Neural cell (in vitro differentiated cells): ENCODE results near the gene CHL1.
A peak's percentile ranks its signal among the peaks of the same experiment; 100 is the strongest.

Experiments
- CTCF ChIP-seq: fragments of 450-650 bp; IDR thresholded peaks from 2 replicates; pipeline ENCODE4 v1.5.1; 2014; ENCODE audit warnings: antibody characterized with exemption, mild to moderate bottlenecking, moderate library complexity; ENCODE audit not compliant: poor library complexity, severe bottlenecking
- REST ChIP-seq: IDR thresholded peaks from 2 replicates; pipeline ENCODE4 v1.6.1; 2012; ENCODE audit warnings: borderline replicate concordance
- SMC3 ChIP-seq: fragments of 450-650 bp; conservative IDR thresholded peaks from 2 replicates; pipeline ENCODE4 v1.6.1; 2014; ENCODE audit warnings: antibody characterized with exemption, mild to moderate bottlenecking, moderate library complexity; ENCODE audit not compliant: poor library complexity
- TAF1 ChIP-seq: IDR thresholded peaks from 2 replicates; pipeline ENCODE4 v1.6.1; 2012; ENCODE audit warnings: low read depth

- no peak for TF ChIP-seq CTCF
- peak; percentile 94 for TF ChIP-seq REST
- no peak for TF ChIP-seq SMC3
- TF ChIP-seq TAF1, result no peak
Observed at GRCh38 chr3:212432-212831, 15.9 kb downstream of the CHL1 start.
